ENCODE results near the gene WIPF3.

GRCh38 chr7:29783671-29784070 lies 22.6 kb upstream of the WIPF3 start:
- TF ChIP-seq CTCF (IDR thresholded peaks at IDR 0.05) (no peak), POLR2A (IDR thresholded peaks at IDR 0.05) (no peak), EP300 (IDR thresholded peaks at IDR 0.05) (no peak), POLR2AphosphoS5 (IDR thresholded peaks at IDR 0.05) (no peak)

Data from upper lobe of left lung (tissue), 4 donors.